Esophagus muscularis mucosa (tissue), 4 donors: ENCODE results near the gene RPL4. TPM values are rescaled to one million over a fixed set of nuclear protein-coding genes. Genes with fewer than 3 reads are reported as not detected.

Experiments
- DNase-seq: peaks from one replicate; pipeline ENCODE4 v3.0.0-alpha.2; 2017; ENCODE audit errors: extremely low spot score
- H3K27ac ChIP-seq, 4 donors: fragments of 200-600 bp; sonication (generic); replicated peaks in 1 of 4; 1 replicate in 3 of 4; 2 replicates in 1 of 4; pipeline ENCODE4 v1.5.1; 2016 to 2019; ENCODE audit warnings: mild to moderate bottlenecking in 1 of 4
- H3K27me3 ChIP-seq, 4 donors: fragments of 200-600 bp; sonication (generic); one replicate each; pipeline versions ENCODE4 v1.5.1 to v1.6.0; 2016 to 2019
- H3K36me3 ChIP-seq, 4 donors: fragments of 200-600 bp; sonication (generic); one replicate each; pipeline ENCODE4 v1.5.1; 2016 to 2019
- H3K4me1 ChIP-seq, 4 donors: fragments of 200-600 bp; sonication (generic); one replicate each; pipeline ENCODE4 v1.5.1; 2016 to 2019
- H3K4me3 ChIP-seq, 4 donors: fragments of 200-600 bp; sonication (generic); 1 replicate in 2 of 4; 2 replicates in 2 of 4; pipeline ENCODE4 v1.5.1; 2016 to 2019; ENCODE audit warnings: mild to moderate bottlenecking in 4 of 4, moderate library complexity in 1 of 4
- H3K9me3 ChIP-seq, 4 donors: fragments of 200-600 bp; sonication (generic); 1 replicate in 3 of 4; 2 replicates in 1 of 4; pipeline ENCODE4 v1.5.1; 2016 to 2019
- EP300 ChIP-seq: sonication (generic); formaldehyde crosslinking; IDR thresholded peaks from one replicate; pipeline ENCODE4 v1.6.1; 2017; ENCODE audit warnings: antibody characterized with exemption
- POLR2A ChIP-seq: fragments of 450-650 bp; IDR thresholded peaks from one replicate; pipeline ENCODE4 v1.6.1; 2017; ENCODE audit warnings: antibody characterized with exemption, moderate library complexity, mild to moderate bottlenecking, low read depth
- POLR2AphosphoS5 ChIP-seq, 2 donors: sonication (generic); formaldehyde crosslinking; IDR thresholded peaks; one replicate each; pipeline ENCODE4 v1.6.1; 2017; ENCODE audit warnings: antibody characterized with exemption in 2 of 2
- WGBS: methylation state at CpG from one replicate; pipeline ENCODE4 v1.1.5; 2018; 5-methylcytosine and 5-hydroxymethylcytosine counted together
- intact Hi-C: fragments of 100-400 bp; cut with DNase I; formaldehyde crosslinking; loops from one replicate; pipeline ENCODE4 v1.15.1; 2023
- total RNA-seq, 4 donors: library from RNA; depleted of rRNA; stranded (reverse); fragments of >200 nt; gene quantifications; one replicate each; pipeline versions ENCODE4 v1.1.0 to v1.2.1, GENCODE V29; 2016
- TF ChIP-seq, protein P1 (sequence below), 3 experiments: fragments of 200-600 bp in 2 of 3; fragments of 450-650 bp in 1 of 3; sonication (generic) in 2 of 3; IDR thresholded peaks; one replicate each; pipeline ENCODE4 v1.5.1; 2017 to 2019; ENCODE audit warnings: antibody characterized with exemption in 3 of 3, mild to moderate bottlenecking in 2 of 3, moderate library complexity in 1 of 3

The RPL4 gene
- total RNA-seq, 4 donors from 2014 or later = 2,782 to 4,577 (median 3,551) TPM

DNA sequence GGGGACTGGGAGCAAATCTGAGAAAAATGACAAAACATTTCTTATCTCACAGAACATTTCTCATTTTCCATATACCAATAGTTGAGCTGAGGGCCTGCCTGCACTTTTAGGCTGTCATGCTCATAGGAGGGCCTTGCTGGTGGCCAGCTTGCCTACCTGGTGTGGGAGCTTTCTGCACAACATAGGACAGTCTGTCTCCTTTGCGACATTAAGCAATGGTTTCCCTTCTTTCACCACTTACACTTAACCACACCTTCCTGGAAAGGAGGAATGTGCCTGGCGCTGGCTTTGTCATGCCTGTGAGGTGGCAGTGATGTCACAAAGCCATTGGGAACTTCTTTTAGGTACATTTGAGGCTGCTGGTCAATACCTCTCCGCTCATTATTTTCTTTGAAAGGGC lies 12.8 kb downstream of the RPL4 start:
- Histone ChIP-seq H3K4me3 (no peak overlapping the region), H3K36me3 (peaks cover 36 to 90% (median 83%) of the 10 kb centered on the region in 4 donors), H3K4me1 (peaks cover 10 to 17% (median 15%) of the 10 kb centered on the region in 4 donors), H3K27me3 (no peaks in the 10 kb centered on the region), H3K27ac (no peak overlapping the region), H3K9me3 (no peaks in the 10 kb centered on the region)
- TF ChIP-seq, protein P1, sequence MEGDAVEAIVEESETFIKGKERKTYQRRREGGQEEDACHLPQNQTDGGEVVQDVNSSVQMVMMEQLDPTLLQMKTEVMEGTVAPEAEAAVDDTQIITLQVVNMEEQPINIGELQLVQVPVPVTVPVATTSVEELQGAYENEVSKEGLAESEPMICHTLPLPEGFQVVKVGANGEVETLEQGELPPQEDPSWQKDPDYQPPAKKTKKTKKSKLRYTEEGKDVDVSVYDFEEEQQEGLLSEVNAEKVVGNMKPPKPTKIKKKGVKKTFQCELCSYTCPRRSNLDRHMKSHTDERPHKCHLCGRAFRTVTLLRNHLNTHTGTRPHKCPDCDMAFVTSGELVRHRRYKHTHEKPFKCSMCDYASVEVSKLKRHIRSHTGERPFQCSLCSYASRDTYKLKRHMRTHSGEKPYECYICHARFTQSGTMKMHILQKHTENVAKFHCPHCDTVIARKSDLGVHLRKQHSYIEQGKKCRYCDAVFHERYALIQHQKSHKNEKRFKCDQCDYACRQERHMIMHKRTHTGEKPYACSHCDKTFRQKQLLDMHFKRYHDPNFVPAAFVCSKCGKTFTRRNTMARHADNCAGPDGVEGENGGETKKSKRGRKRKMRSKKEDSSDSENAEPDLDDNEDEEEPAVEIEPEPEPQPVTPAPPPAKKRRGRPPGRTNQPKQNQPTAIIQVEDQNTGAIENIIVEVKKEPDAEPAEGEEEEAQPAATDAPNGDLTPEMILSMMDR (IDR thresholded peaks at IDR 0.05) = no peak
- TF ChIP-seq POLR2A (no peak), EP300 (no peak), POLR2AphosphoS5 (IDR thresholded peaks at IDR 0.05) (no peak)
- WGBS = 78% methylated on average over 3 of the region's 3 CpGs
- intact Hi-C loops = loop anchor here (10.0 kb wide), 1 partner anchor 137 kb away; the partner anchor contains the start of gene TIPIN
- no peak for DNase-seq

DNA sequence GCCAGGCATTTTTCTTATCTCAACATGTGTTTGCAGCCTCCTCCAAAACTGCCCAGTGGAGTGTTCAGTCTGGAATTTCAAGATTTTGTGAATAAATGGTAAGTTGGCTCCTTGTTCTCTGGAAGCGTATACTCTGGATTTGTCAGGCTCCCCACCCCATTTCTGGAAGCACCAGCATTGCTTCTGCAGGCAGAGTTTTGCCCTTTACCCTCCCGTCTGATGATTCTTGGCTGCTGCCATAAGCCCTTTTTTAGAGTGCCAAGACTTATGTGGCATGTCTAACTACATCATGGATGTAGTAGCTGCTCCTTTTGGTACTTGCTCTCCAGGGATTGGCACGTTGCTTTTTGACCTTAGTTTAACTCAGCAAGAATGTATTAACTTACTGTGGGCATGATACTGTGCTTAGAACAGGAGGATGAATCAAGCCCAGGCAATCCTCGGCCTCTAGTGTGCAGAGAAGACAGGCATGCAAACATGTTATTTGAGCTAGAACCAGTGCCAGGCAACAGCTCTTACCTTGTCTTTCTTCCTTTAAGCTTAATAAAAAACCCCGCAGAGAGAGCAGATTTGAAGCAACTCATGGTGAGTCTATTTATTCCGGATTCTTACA lies 15.4 kb downstream of the RPL4 start:
- no peak overlapping the region for H3K27ac ChIP-seq
- H3K27me3 ChIP-seq = no peaks in the 10 kb centered on the region
- no peak for DNase-seq
- intact Hi-C loops = no loop called here
- peaks cover 34 to 99% (median 80%) of the 10 kb centered on the region in 4 donors for H3K36me3 ChIP-seq
- no peaks in the 10 kb centered on the region for H3K4me1 ChIP-seq
- TF ChIP-seq EP300 = no peak
- H3K4me3 ChIP-seq = no peak overlapping the region
- no peaks in the 10 kb centered on the region for H3K9me3 ChIP-seq
- 80% methylated on average over 6 of the region's 6 CpGs for WGBS

DNA sequence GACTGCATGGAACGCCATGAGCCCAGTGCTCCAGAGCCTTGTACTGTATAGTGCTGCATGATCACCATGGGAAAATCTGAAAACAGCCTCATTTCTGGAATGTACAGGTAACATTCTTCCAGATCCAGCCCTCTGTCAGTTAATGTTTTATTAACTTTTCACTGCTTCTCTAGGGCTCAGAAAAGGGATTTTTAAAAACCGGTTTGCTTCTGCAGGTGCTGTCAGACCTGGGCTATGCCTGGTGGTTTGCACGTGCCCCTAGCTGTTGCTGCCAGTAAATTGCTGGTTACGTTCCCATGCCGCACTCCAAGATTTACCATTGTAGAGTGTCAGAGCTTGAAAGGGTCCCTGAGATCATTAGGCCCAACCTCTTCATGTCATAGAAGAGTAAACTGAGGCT lies 16.1 kb downstream of the RPL4 start:
- no peak for DNase-seq
- WGBS = 91% methylated on average over 5 of the region's 5 CpGs
- Histone ChIP-seq H3K4me1 (no peaks in the 10 kb centered on the region), H3K36me3 (peaks cover 27 to 94% (median 72%) of the 10 kb centered on the region in 4 donors), H3K4me3 (no peak overlapping the region), H3K9me3 (no peaks in the 10 kb centered on the region), H3K27me3 (no peaks in the 10 kb centered on the region), H3K27ac (no peak overlapping the region)
- intact Hi-C loops = no loop called here
- TF ChIP-seq POLR2AphosphoS5 (IDR thresholded peaks at IDR 0.05) (no peak), POLR2A (no peak), EP300 (no peak)
- TF ChIP-seq, protein P1 (IDR thresholded peaks at IDR 0.05) = no peak

DNA sequence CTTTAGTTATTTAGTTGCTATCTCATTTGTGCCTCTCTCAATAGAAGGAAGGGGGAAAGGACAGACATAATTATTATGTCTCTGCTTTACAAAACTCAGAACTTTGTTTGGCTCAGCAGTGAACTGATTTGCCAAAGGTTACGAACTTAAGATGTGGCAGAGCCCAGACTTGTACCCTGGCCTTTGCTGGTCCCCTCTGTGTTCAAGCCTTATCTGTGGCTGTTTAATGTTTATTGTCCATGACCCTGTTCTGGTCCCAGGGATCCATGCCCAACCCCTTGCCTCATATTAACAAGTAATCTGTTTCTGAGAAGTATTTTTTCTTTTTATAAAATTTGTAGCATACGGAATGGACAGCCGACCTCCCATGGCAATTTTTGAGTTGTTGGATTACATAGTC lies 17.8 kb downstream of the RPL4 start:
- Histone ChIP-seq H3K9me3 (no peaks in the 10 kb centered on the region), H3K27ac (no peak overlapping the region), H3K4me1 (no peaks in the 10 kb centered on the region), H3K4me3 (no peak overlapping the region), H3K27me3 (no peaks in the 10 kb centered on the region), H3K36me3 (peaks cover 28 to 92% (median 73%) of the 10 kb centered on the region in 4 donors)
- no peak for TF ChIP-seq EP300
- no peak for TF ChIP-seq POLR2AphosphoS5 (IDR thresholded peaks at IDR 0.05)
- TF ChIP-seq POLR2A = no peak
- TF ChIP-seq, protein P1 (IDR thresholded peaks at IDR 0.05) = no peak
- no peak for DNase-seq
- 93% methylated on average over 3 of the region's 3 CpGs for WGBS
- intact Hi-C loops = no loop called here

DNA sequence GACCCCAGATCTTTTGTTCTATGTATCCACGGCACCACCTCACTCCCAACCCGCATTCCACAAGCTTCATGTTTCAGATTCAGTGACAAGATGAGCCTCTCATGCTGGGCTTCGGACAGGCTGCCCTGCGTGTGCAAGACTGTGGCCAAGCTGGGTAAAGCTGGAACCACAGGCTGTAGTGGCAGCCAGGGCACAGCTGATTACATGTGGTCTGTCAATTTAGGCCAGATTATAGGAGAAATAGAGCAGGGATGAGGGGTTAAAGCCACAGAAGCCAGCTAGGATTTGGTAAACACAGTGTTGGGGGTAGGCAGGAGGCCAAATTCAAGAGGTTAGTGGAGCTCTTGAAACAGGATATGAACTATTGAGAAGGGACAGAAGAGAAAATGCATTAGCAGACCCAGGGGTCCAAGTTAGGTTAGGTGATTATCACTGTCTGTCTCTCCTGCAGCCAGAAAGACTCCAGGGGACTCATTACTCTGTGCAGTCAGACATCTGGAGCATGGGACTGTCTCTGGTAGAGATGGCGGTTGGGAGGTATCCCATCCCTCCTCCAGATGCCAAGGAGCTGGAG lies 20.0 kb downstream of the RPL4 start:
- Histone ChIP-seq H3K27ac (no peak overlapping the region), H3K9me3 (no peaks in the 10 kb centered on the region), H3K4me1 (no peaks in the 10 kb centered on the region), H3K4me3 (no peak overlapping the region), H3K36me3 (peaks cover 18 to 78% (median 59%) of the 10 kb centered on the region in 4 donors), H3K27me3 (no peaks in the 10 kb centered on the region)
- TF ChIP-seq, protein P1 (IDR thresholded peaks at IDR 0.05) = no peak
- TF ChIP-seq POLR2AphosphoS5 (IDR thresholded peaks at IDR 0.05) = no peak
- WGBS = 91% methylated on average over 4 of the region's 5 CpGs
- intact Hi-C loops = no loop called here
- DNase-seq = no peak
